GM21737 (cell line): ENCODE data around the gene SESN2.
"Not testable (repeated sequence)": the region's sequence is repeated elsewhere in the genome, so short reads cannot be mapped to it uniquely, and the experiment has no call there.

ENCODE experiments used
- ATAC-seq: cut with Tn5 transposase; IDR thresholded peaks from one replicate; pipeline ENCODE4 v1.9.1; 2021; ENCODE audit warnings: mild to moderate bottlenecking, moderate library complexity; ENCODE audit not compliant: unreplicated experiment

The SESN2 gene

DNA sequence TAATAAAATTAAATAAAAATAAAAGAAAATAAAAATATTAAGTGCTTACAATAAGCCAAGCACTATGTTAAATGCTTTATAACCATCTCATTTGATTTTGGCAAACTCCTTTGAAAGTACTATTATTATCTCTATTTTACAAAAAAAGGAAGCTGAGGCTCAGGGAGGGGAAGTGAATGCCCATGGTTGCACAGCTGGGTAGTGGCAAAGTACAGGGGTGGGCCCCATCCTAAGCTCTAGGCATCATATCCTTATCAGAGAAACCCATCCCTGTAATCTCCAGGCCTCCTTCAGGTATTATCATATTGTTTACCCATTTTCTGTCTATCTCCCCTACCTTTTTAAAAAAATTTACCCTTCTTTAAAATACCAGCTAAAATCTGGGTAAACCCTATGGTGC, 67.2 kb downstream of the SESN2 start:
- ATAC-seq = no peak

DNA sequence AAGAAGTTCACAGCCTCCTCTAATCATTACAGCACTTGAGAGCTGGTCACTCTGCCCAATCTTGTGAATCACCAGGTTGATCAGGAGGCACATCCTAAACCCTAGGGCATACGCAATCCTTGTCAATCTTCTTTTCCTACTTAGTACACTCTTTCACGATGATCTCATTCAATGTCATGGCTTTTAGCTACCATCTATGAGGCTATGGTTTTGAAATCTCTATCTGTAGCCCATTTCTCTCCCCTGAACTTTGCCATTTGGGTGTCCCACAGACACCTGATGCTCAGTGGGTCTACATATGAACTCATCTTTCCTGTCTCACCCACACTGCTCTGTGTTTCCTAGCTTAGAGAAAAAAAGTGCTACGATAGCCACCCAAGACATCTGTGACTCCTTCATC, 67.7 kb downstream of the SESN2 start:
- no peak for ATAC-seq

DNA sequence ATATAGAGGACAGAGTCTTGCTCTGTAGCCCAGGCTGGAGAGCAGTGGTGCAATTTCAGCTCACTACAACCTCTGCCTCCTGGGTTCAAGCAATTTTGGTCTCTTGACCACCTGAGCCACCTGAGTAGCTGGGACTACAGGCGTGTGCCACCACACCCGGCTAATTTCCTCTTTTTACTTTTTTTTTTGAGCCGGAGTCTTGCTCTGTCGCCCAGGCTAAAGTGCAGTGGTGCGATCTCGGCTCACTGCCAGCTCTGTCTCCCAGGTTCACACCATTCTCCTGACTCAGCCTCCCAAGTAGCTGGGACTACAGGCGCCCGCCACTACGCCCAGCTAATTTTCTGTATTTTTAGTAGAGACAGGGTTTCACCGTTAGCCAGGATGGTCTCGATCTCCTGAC, 68.1 kb downstream of the SESN2 start:
- ATAC-seq = not testable (repeated sequence)

DNA sequence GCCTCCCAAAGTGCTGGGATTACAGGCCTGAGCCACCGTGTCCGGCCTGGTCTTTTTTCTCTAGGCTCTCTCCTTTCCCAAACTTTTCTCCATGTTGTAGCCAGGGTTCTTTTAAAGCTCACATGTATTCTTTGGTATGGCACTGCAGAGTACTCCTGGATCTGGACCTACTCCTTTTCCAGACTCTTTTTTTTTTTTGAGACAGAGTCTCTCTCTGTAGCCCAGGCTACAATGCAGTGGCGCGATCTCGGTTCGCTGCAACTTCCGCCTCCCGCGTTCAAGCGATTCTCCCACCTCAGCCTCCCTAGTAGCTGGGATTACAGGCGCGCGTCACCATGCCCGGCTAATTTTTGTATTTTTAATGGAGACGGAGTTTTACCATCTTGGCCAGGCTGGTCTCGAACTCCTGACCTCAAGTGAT, 68.9 kb downstream of the SESN2 start:
- no peak for ATAC-seq

DNA sequence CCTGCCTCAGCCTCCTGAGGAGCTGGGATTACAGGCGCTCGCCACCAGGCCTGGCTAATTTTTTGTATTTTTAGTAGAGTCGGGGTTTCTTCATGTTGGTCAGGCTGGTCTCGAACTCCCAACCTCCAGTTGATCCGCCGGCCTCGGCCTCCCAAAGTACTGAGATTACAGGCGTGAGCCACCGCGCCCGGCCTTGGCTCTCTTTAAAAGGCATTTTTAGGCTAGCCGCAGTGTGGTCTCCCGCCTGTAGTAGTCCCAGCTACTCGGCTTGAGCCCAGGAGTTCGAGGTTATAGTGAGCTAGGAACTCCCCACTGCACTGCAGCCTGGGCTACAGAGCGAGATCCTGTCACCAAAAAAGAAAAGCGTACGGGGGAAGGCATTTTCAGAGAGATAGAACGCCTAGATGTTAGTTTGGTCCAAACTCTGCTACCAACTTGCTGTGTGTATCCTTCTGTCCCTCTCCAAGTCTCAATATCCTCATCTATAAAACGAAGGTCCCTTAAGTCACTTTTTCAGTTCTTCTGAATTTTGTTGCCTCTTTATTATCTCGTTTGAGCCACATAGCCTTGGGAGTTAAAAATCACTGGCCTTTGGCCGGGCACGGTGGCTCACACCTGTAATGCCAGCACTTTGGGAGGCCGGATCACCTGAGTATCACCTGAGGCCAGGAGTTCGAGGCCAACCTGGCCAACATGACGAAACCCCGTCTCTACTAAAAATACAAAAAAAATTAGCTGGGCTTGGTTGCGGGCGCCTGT, 70.3 kb downstream of the SESN2 start:
- ATAC-seq = no peak
